WTC11 (cell line): Measurements from ENCODE around the gene SERPINE1. TPM values are rescaled to one million over a fixed set of nuclear protein-coding genes. Genes with fewer than 3 reads are reported as not detected.

Experiments used
- ATAC-seq: fragments of 200-7000 bp; cut with Tn5 transposase; 2 replicates; pipeline ENCODE4 v1.10.0; 2021; ENCODE audit warnings: mild to moderate bottlenecking, moderate library complexity
- CTCF ChIA-PET: fragments of 300-600 bp; sonication (Branson Sonifier 250); formaldehyde crosslinking; loops from one replicate; lab custom pipeline; 2021; ENCODE audit warnings: antibody characterized with exemption; lab: Charles Lee
- POLR2A ChIA-PET: fragments of 350-600 bp; sonication (Branson Sonifier 250); formaldehyde crosslinking; loops from one replicate; lab custom pipeline; 2021; ENCODE audit warnings: antibody characterized with exemption; lab: Charles Lee
- DNase-seq: peaks from one replicate; pipeline ENCODE4 v3.0.0; 2021; ENCODE audit warnings: low spot score
- H3K27ac Mint-ChIP-seq: 2 replicates; pipeline ENCODE4 v1.8.0; 2021; ENCODE audit warnings: mixed read lengths
- H3K27me3 Mint-ChIP-seq: 2 replicates; pipeline ENCODE4 v1.8.0; 2021; ENCODE audit warnings: low read depth, mild to moderate bottlenecking, moderate library complexity, mixed read lengths
- H3K36me3 Mint-ChIP-seq: 2 replicates; pipeline ENCODE4 v1.8.0; 2021; ENCODE audit warnings: mixed read lengths
- H3K4me1 Mint-ChIP-seq: 2 replicates; pipeline ENCODE4 v1.8.0; 2022; ENCODE audit warnings: mixed read lengths
- H3K4me3 Mint-ChIP-seq: 2 replicates; pipeline ENCODE4 v1.8.0; 2021; ENCODE audit warnings: mild to moderate bottlenecking, moderate library complexity, mixed read lengths
- H3K9me3 Mint-ChIP-seq: 2 replicates; pipeline ENCODE4 v1.8.0; 2021; ENCODE audit warnings: mixed read lengths
- AR ChIP-seq: fragments of 250-450 bp; sonication (Bioruptor Pico); IDR thresholded peaks from 2 replicates; pipeline ENCODE4 v1.9.0; 2021; ENCODE audit warnings: mild to moderate bottlenecking
- ATF6 ChIP-seq: sonication (generic); formaldehyde crosslinking; IDR thresholded peaks from 2 replicates; pipeline ENCODE4 v1.8.1; 2023; ENCODE audit warnings: mild to moderate bottlenecking, missing genetic modification reagents
- CREB1 ChIP-seq: sonication (generic); formaldehyde crosslinking; IDR thresholded peaks from 2 replicates; pipeline ENCODE4 v1.8.0; 2023; ENCODE audit warnings: mild to moderate bottlenecking, missing genetic modification reagents
- CTCF ChIP-seq: fragments of 200-600 bp; IDR thresholded peaks from 2 replicates; pipeline ENCODE4 v1.8.0; 2022; ENCODE audit warnings: antibody characterized with exemption
- ELF4 ChIP-seq: sonication (generic); formaldehyde crosslinking; IDR thresholded peaks from 2 replicates; pipeline ENCODE4 v1.8.1; 2022; ENCODE audit warnings: low read depth, mild to moderate bottlenecking, moderate library complexity, missing genetic modification reagents
- ETV6 ChIP-seq: sonication (generic); formaldehyde crosslinking; IDR thresholded peaks from 2 replicates; pipeline ENCODE4 v1.8.1; 2022; ENCODE audit warnings: mild to moderate bottlenecking, missing genetic modification reagents
- IRF2 ChIP-seq: sonication (generic); formaldehyde crosslinking; IDR thresholded peaks from 2 replicates; pipeline ENCODE4 v1.8.0; 2022; ENCODE audit warnings: low read depth, missing genetic modification reagents, borderline replicate concordance
- KAT7 ChIP-seq: sonication (generic); formaldehyde crosslinking; IDR thresholded peaks from 2 replicates; pipeline ENCODE4 v1.8.1; 2023; ENCODE audit warnings: missing genetic modification reagents, mild to moderate bottlenecking, borderline replicate concordance
- NFATC4 ChIP-seq: fragments of 250-450 bp; sonication (Bioruptor Pico); IDR thresholded peaks from 2 replicates; pipeline ENCODE4 v1.9.0; 2021; ENCODE audit warnings: mild to moderate bottlenecking
- NR2C2 ChIP-seq: sonication (generic); formaldehyde crosslinking; IDR thresholded peaks from 2 replicates; pipeline ENCODE4 v1.8.0; 2022; ENCODE audit warnings: mild to moderate bottlenecking, missing genetic modification reagents
- PREB ChIP-seq: sonication (generic); formaldehyde crosslinking; IDR thresholded peaks from 2 replicates; pipeline ENCODE4 v1.8.1; 2022; ENCODE audit warnings: mild to moderate bottlenecking, missing genetic modification reagents, moderate library complexity, borderline replicate concordance
- USF1 ChIP-seq: sonication (generic); formaldehyde crosslinking; IDR thresholded peaks from 2 replicates; pipeline ENCODE4 v1.8.0; 2022; ENCODE audit warnings: mild to moderate bottlenecking, missing genetic modification reagents
- USF2 ChIP-seq: sonication (generic); formaldehyde crosslinking; IDR thresholded peaks from 2 replicates; pipeline ENCODE4 v1.8.1; 2023; ENCODE audit warnings: mild to moderate bottlenecking, missing genetic modification reagents, moderate library complexity
- ZMAT4 ChIP-seq: fragments of 250-450 bp; sonication (Bioruptor Pico); IDR thresholded peaks from 2 replicates; pipeline ENCODE4 v1.9.0; 2021; ENCODE audit warnings: mild to moderate bottlenecking
- ZNF219 ChIP-seq: sonication (generic); formaldehyde crosslinking; IDR thresholded peaks from 2 replicates; pipeline ENCODE4 v1.8.0; 2023; ENCODE audit warnings: missing genetic modification reagents, mild to moderate bottlenecking, borderline replicate concordance
- ZNF263 ChIP-seq: sonication (generic); formaldehyde crosslinking; IDR thresholded peaks from 2 replicates; pipeline ENCODE4 v1.8.1; 2022; ENCODE audit warnings: low read depth, mild to moderate bottlenecking, moderate library complexity, missing genetic modification reagents
- ZNF317 ChIP-seq: sonication (generic); formaldehyde crosslinking; IDR thresholded peaks from 2 replicates; pipeline ENCODE4 v1.8.1; 2023; ENCODE audit warnings: low read depth, mild to moderate bottlenecking, moderate library complexity, missing genetic modification reagents, borderline replicate concordance
- ZNF512 ChIP-seq: sonication (generic); formaldehyde crosslinking; IDR thresholded peaks from 2 replicates; pipeline ENCODE4 v1.8.1; 2022; ENCODE audit warnings: missing genetic modification reagents, borderline replicate concordance
- total RNA-seq: library from RNA; stranded (reverse); gene quantifications from 3 replicates; pipeline ENCODE4 v1.2.3, GENCODE V29; 2021

Gene SERPINE1
- total RNA-seq, 1 experiment from 2014 or later = 2.6 TPM

GRCh38 chr7:101093906-101094305 is 33.0 kb upstream of the SERPINE1 start:
- peaks cover 23% of the 10 kb centered on the region for H3K36me3 Mint-ChIP-seq

GRCh38 chr7:101094376-101094775 is 32.5 kb upstream of the SERPINE1 start:
- H3K9me3 Mint-ChIP-seq = peaks cover 10% of the 10 kb centered on the region
- DNase-seq (no peak), ATAC-seq (no peak)
- H3K27me3 Mint-ChIP-seq = no peaks in the 10 kb centered on the region
- no peak overlapping the region for H3K27ac Mint-ChIP-seq
- POLR2A ChIA-PET = interaction anchor here (0.6 to 0.9 kb wide), 3 partner anchors 8 to 803 kb away, joined by 3 read pairs; no protein-coding TSS in a partner anchor
- peaks cover 23% of the 10 kb centered on the region for H3K36me3 Mint-ChIP-seq
- no peak overlapping the region for H3K4me3 Mint-ChIP-seq
- CTCF ChIA-PET = interaction anchor here (0.6 to 3.3 kb wide), 33 partner anchors 8 to 539 kb away, joined by 3 to 21 read pairs (median 4); partner anchors contain the start of genes MOGAT3, SERPINE1, TRIM56 and UFSP1
- H3K4me1 Mint-ChIP-seq = peaks cover 11% of the 10 kb centered on the region
- TF ChIP-seq AR (CRISPR knock-in tag) = no peak
- TF ChIP-seq ZNF512 = no peak
- no peak for TF ChIP-seq USF1 (CRISPR knock-in tag)
- no peak for TF ChIP-seq ZNF317 (CRISPR knock-in tag)

More at GRCh38 chr7:101093906-101094305, 33.0 kb upstream of the SERPINE1 start:
- H3K27ac Mint-ChIP-seq = no peak overlapping the region
- peaks cover 10% of the 10 kb centered on the region for H3K9me3 Mint-ChIP-seq
- ChIA-PET POLR2A (interaction anchor here (0.7 kb wide), 1 partner anchor 189 kb away, joined by 3 read pairs; no protein-coding TSS in a partner anchor), CTCF (no interaction called here)
- no peaks in the 10 kb centered on the region for H3K27me3 Mint-ChIP-seq
- DNase-seq (no peak), ATAC-seq (no peak)
- H3K4me3 Mint-ChIP-seq = no peak overlapping the region
- TF ChIP-seq ZNF263 (CRISPR knock-in tag) (no peak), ATF6 (CRISPR knock-in tag) (no peak), ETV6 (no peak), ZMAT4 (CRISPR knock-in tag) (no peak), PREB (CRISPR knock-in tag) (no peak), NFATC4 (CRISPR knock-in tag) (no peak), ZNF219 (no peak), CREB1 (CRISPR knock-in tag) (no peak), KAT7 (CRISPR knock-in tag) (no peak), CTCF (no peak), ELF4 (CRISPR knock-in tag) (no peak), IRF2 (no peak), USF2 (no peak), NR2C2 (no peak)
- peaks cover 8% of the 10 kb centered on the region; the same call in 1 of the 2 replicates for H3K4me1 Mint-ChIP-seq
